Measurements from ENCODE around the gene FXYD5. TPM values are rescaled to one million over a fixed set of nuclear protein-coding genes. Genes with fewer than 3 reads are reported as not detected.
A peak's percentile ranks its signal among the peaks of the same experiment; 100 is the strongest.

Gene FXYD5
- 10 to 100 TPM in 3 of 6 donors, 1 to 10 TPM in 3; 2.6 to 34.1 (median 9.2) TPM for total RNA-seq
- 100 to 1,000 TPM in 1 of 2 donors, 10 to 100 TPM in 1; 31.9 to 101 TPM for polyA plus RNA-seq

GRCh38 chr19:35154525-35155406 is at the start of gene FXYD5:
Gene FXYD5, plus strand, starts transcription at chr19:35154735. Its CDS starts 816 bp downstream, at chr19:35155551.
- peak; percentile 73 to 90 (median 86) for ATAC-seq
- WGBS, 2 donors: 3 to 4% methylated on average over 39 to 49 of the region's 49 CpGs

GRCh38 chr19:35105047-35105410 is 49.5 kb upstream of the FXYD5 start:
- H3K4me1 ChIP-seq: no peaks in the 10 kb centered on the region
- no peaks in the 10 kb centered on the region for H3K9me3 ChIP-seq
- DNase-seq: no peak
- WGBS, 2 donors: 96% methylated on average over 6 of the region's 6 CpGs
- no peak overlapping the region for H3K27ac ChIP-seq
- no peak for FAIRE-seq
- H3K27me3 ChIP-seq: no peaks in the 10 kb centered on the region
- ATAC-seq: no peak
- no peak overlapping the region for H3K4me3 ChIP-seq
- intact Hi-C loops (cut with DNase I): no loop called here
- TF ChIP-seq CTCF (IDR thresholded peaks at IDR 0.05): no peak
- no peaks in the 10 kb centered on the region for H3K36me3 ChIP-seq

More at GRCh38 chr19:35154525-35155406, at the start of gene FXYD5:
- peak within 1 kb of the TSS; percentile 5 to 58 (median 40) for H3K4me3 ChIP-seq
- FAIRE-seq: no peak
- intact Hi-C loops (cut with DNase I): loop anchor here in 1 of 3 donors (5.0 kb wide), 1 partner anchor 113 kb away; the partner anchor contains the start of gene USF2
- H3K9me3 ChIP-seq: no peaks in the 10 kb centered on the region
- peak within 1 kb of the TSS in 1 of 4 donors; percentile 23 for H3K27ac ChIP-seq
- H3K36me3 ChIP-seq: no peaks in the 10 kb centered on the region
- H3K4me1 ChIP-seq: no peaks in the 10 kb centered on the region
- peaks cover 0 to 11% (median 0%) of the 10 kb centered on the region in 4 donors for H3K27me3 ChIP-seq
- no peak for TF ChIP-seq CTCF (IDR thresholded peaks at IDR 0.05)
- peak in 5 of 6 donors; percentile 34 to 82 (median 60) for DNase-seq

- no peak for TF ChIP-seq CTCF (IDR thresholded peaks at IDR 0.05)
- WGBS, 2 donors: 87 to 90% methylated on average over 30 of the region's 30 CpGs
- intact Hi-C loops (cut with DNase I): no loop called here
- DNase-seq (peak in 1 of 6 donors; percentile 47), ATAC-seq (no peak), FAIRE-seq (no peak)
- H3K36me3 ChIP-seq: no peaks in the 10 kb centered on the region
- H3K4me3 ChIP-seq: no peak overlapping the region
- no peaks in the 10 kb centered on the region for H3K4me1 ChIP-seq
- H3K27me3 ChIP-seq: no peaks in the 10 kb centered on the region
- H3K9me3 ChIP-seq: no peaks in the 10 kb centered on the region
- no peak overlapping the region for H3K27ac ChIP-seq
These were observed 48.9 kb upstream of the FXYD5 start for GRCh38 chr19:35105411-35106290.

GRCh38 chr19:35106291-35106583 is 48.3 kb upstream of the FXYD5 start:
- FAIRE-seq: no peak
- no peaks in the 10 kb centered on the region for H3K9me3 ChIP-seq
- H3K27me3 ChIP-seq: no peaks in the 10 kb centered on the region
- H3K36me3 ChIP-seq: no peaks in the 10 kb centered on the region
- H3K27ac ChIP-seq: no peak overlapping the region
- intact Hi-C loops (cut with DNase I): no loop called here
- H3K4me1 ChIP-seq: no peaks in the 10 kb centered on the region
- no peak for TF ChIP-seq CTCF (IDR thresholded peaks at IDR 0.05)
- ATAC-seq: no peak
- 87 to 97% methylated on average over 9 of the region's 9 CpGs for WGBS, 2 donors
- no peak for DNase-seq
- H3K4me3 ChIP-seq: no peak overlapping the region

Measured in pancreas (tissue), 10 donors.